ENCODE results near the gene MEPE. TPM values are rescaled to one million over a fixed set of nuclear protein-coding genes. Genes with fewer than 3 reads are reported as not detected.
A peak's percentile ranks its signal among the peaks of the same experiment; 100 is the strongest.

The MEPE gene
- total and polyA plus RNA-seq, 2 donors (not counting 1 experiment from before 2014, with no cell fraction given) = not detected

DNA sequence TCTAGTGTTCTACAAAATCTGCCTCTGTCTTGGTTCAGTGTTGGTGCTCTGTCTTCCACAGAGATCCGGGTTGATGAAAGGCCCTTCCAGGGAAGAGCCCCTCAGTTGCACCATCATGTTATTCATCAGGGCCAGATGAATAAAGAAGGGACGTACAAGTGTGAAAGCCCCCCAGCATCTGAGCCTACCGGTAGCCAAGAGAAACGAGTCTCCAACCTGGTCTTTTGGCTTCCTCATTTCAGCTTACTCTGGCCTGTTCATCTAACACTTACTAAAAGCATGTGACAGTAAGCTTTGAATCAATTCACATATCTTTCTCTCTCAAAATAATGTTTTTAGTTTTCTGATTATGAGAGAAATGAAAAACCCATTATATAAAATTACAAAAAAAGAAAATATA is 19.2 kb downstream of the MEPE start:
- Histone ChIP-seq H3K9ac (ENCODE audit: low read length) (no peak overlapping the region), H3K4me3 (ENCODE audit: control extremely low read depth in 1 of 5, extremely low read depth in 1 of 5, insufficient read depth in 1 of 5, low read depth in 2 of 5, low read length in 4 of 5) (no peak overlapping the region), H3K27me3 (replicated peaks in 1 of 4; ENCODE audit: control extremely low read depth in 1 of 4, control insufficient read depth in 3 of 4, insufficient read depth in 4 of 4, low read length in 3 of 4) (no peaks in the 10 kb centered on the region), H3K36me3 (replicated peaks in 1 of 2; ENCODE audit: control extremely low read depth in 1 of 2, control insufficient read depth in 1 of 2, extremely low read depth in 1 of 2, insufficient read depth in 2 of 2, low read length in 1 of 2) (no peaks in the 10 kb centered on the region), H3K4me1 (ENCODE audit: control insufficient read depth in 2 of 2, insufficient read depth in 2 of 2, low read length in 2 of 2) (peaks cover 4 to 7% of the 10 kb centered on the region in 2 donors), H3K4me2 (replicated peaks; ENCODE audit: low read depth, low read length, poor library complexity, severe bottlenecking) (no peak overlapping the region), H3K27ac (ENCODE audit: low read length in 2 of 2) (no peak overlapping the region), H3K9me3 (ENCODE audit: control extremely low read depth in 1 of 3, control insufficient read depth in 2 of 3, insufficient read depth in 1 of 3, low read length in 2 of 3) (no peaks in the 10 kb centered on the region), H3K79me2 (ENCODE audit: control insufficient read depth, insufficient read depth, low read length) (no peaks in the 10 kb centered on the region), H4K20me1 (ENCODE audit: control insufficient read depth, insufficient read depth, low read length, poor library complexity, severe bottlenecking) (no peaks in the 10 kb centered on the region), H2AFZ (ENCODE audit: insufficient read depth, low read depth, low read length, poor library complexity, severe bottlenecking) (no peak overlapping the region)
- no peak overlapping the region for H3K27ac Mint-ChIP-seq
- intact Hi-C loops (cut with micrococcal nuclease) = loop anchor here (5.0 kb wide), 1 partner anchor 665 kb away; no protein-coding TSS in a partner anchor
- WGBS (ENCODE audit: insufficient coverage) = 71% methylated on average over 3 of the region's 4 CpGs
- ATAC-seq (ENCODE audit: low read depth) = no peak
- no peak overlapping the region for H3K4me3 Mint-ChIP-seq
- ChIA-PET CTCF (interaction anchor here (0.8 to 2.6 kb wide), 8 partner anchors 8 to 663 kb away, joined by 3 to 21 read pairs (median 6); partner anchors contain the start of gene SPP1), POLR2A (no interaction called here)
- TF ChIP-seq EZH2 (IDR thresholded peaks at IDR 0.05; ENCODE audit: borderline replicate concordance, insufficient read depth, low read depth, low read length, poor library complexity, severe bottlenecking) (no peak), CTCF (IDR thresholded peaks at IDR 0.05) (no peak)
- H3K4me1 Mint-ChIP-seq = peaks cover 7% of the 10 kb centered on the region
- no peaks in the 10 kb centered on the region for H3K27me3 Mint-ChIP-seq
- no peaks in the 10 kb centered on the region for H3K9me3 Mint-ChIP-seq (ENCODE audit: insufficient read depth)
- DNase-seq = no peak

- Histone ChIP-seq H3K36me3 (replicated peaks in 1 of 2; ENCODE audit: control extremely low read depth in 1 of 2, control insufficient read depth in 1 of 2, extremely low read depth in 1 of 2, insufficient read depth in 2 of 2, low read length in 1 of 2) (no peaks in the 10 kb centered on the region), H3K27me3 (replicated peaks in 1 of 4; ENCODE audit: control extremely low read depth in 1 of 4, control insufficient read depth in 3 of 4, insufficient read depth in 4 of 4, low read length in 3 of 4) (no peaks in the 10 kb centered on the region), H3K79me2 (ENCODE audit: control insufficient read depth, insufficient read depth, low read length) (no peaks in the 10 kb centered on the region), H2AFZ (ENCODE audit: insufficient read depth, low read depth, low read length, poor library complexity, severe bottlenecking) (no peak overlapping the region), H3K27ac (ENCODE audit: low read length in 2 of 2) (no peak overlapping the region), H3K4me2 (replicated peaks; ENCODE audit: low read depth, low read length, poor library complexity, severe bottlenecking) (no peak overlapping the region), H4K20me1 (ENCODE audit: control insufficient read depth, insufficient read depth, low read length, poor library complexity, severe bottlenecking) (no peaks in the 10 kb centered on the region), H3K4me1 (ENCODE audit: control insufficient read depth in 2 of 2, insufficient read depth in 2 of 2, low read length in 2 of 2) (peaks cover 4 to 7% of the 10 kb centered on the region in 2 donors), H3K4me3 (ENCODE audit: control extremely low read depth in 1 of 5, extremely low read depth in 1 of 5, insufficient read depth in 1 of 5, low read depth in 2 of 5, low read length in 4 of 5) (no peak overlapping the region), H3K9me3 (ENCODE audit: control extremely low read depth in 1 of 3, control insufficient read depth in 2 of 3, insufficient read depth in 1 of 3, low read length in 2 of 3) (no peaks in the 10 kb centered on the region), H3K9ac (ENCODE audit: low read length) (no peak overlapping the region)
- H3K27me3 Mint-ChIP-seq = no peaks in the 10 kb centered on the region
- intact Hi-C loops (cut with micrococcal nuclease) = loop anchor here (5.0 kb wide), 1 partner anchor 664 kb away; no protein-coding TSS in a partner anchor
- TF ChIP-seq EZH2 (IDR thresholded peaks at IDR 0.05; ENCODE audit: borderline replicate concordance, insufficient read depth, low read depth, low read length, poor library complexity, severe bottlenecking) = no peak
- TF ChIP-seq CTCF (IDR thresholded peaks at IDR 0.05) = peak; percentile 38
- DNase-seq = peak; percentile 32
- peaks cover 7% of the 10 kb centered on the region for H3K4me1 Mint-ChIP-seq
- no peak for ATAC-seq (ENCODE audit: low read depth)
- no peaks in the 10 kb centered on the region for H3K9me3 Mint-ChIP-seq (ENCODE audit: insufficient read depth)
- no peak overlapping the region for H3K4me3 Mint-ChIP-seq
- H3K27ac Mint-ChIP-seq = no peak overlapping the region
- WGBS (ENCODE audit: insufficient coverage) = no CpG with 5 or more reads among the region's 3 CpGs
- ChIA-PET POLR2A (no interaction called here), CTCF (interaction anchor here (1.1 to 2.6 kb wide), 8 partner anchors 9 to 662 kb away, joined by 3 to 21 read pairs (median 6); partner anchors contain the start of gene SPP1)
Observed at GRCh38 chr4:87853108-87853507, 20.3 kb downstream of the MEPE start.
